Keratinocyte (primary cell): ENCODE measurements around the gene EGF. TPM values are rescaled to one million over a fixed set of nuclear protein-coding genes. Genes with fewer than 3 reads are reported as not detected.

Source experiments
- DNase-seq: peaks from one replicate; pipeline ENCODE4 v3.0.0-alpha.2; 2011; ENCODE audit warnings: low read depth, missing footprints, low spot score
- FAIRE-seq: peaks from 2 replicates; lab custom pipeline; 2011; peaks lifted over from hg19 to GRCh38; lab: Jason Lieb, UNC
- H2AFZ ChIP-seq: 2 replicates; pipeline ENCODE4 v1.6.0; 2012; ENCODE audit warnings: low read length, control low read depth, inconsistent platforms; ENCODE audit not compliant: control insufficient read depth
- H3K27ac ChIP-seq: 2 replicates; pipeline ENCODE4 v1.5.1; 2011; ENCODE audit warnings: low read length; ENCODE audit not compliant: control insufficient read depth, insufficient read depth
- H3K27me3 ChIP-seq: 3 replicates; pipeline ENCODE4 v1.6.0; 2011; ENCODE audit warnings: low read length; ENCODE audit not compliant: control insufficient read depth, insufficient read depth; ENCODE audit errors: extremely low read depth
- H3K36me3 ChIP-seq, 2 experiments: 2 replicates in 1 of 2; 3 replicates in 1 of 2; pipeline ENCODE4 v1.5.1; 2011; ENCODE audit warnings: low read length in 2 of 2, mild to moderate bottlenecking in 1 of 2; ENCODE audit not compliant: control insufficient read depth in 2 of 2, insufficient read depth in 2 of 2; ENCODE audit errors: extremely low read depth in 1 of 2
- H3K4me1 ChIP-seq: 3 replicates; pipeline ENCODE4 v1.5.1; 2011; ENCODE audit warnings: low read length; ENCODE audit not compliant: control insufficient read depth, insufficient read depth; ENCODE audit errors: extremely low read depth
- H3K4me2 ChIP-seq: 3 replicates; pipeline ENCODE4 v1.6.0; 2011; ENCODE audit warnings: low read depth, low read length; ENCODE audit not compliant: control insufficient read depth, insufficient read depth; ENCODE audit errors: extremely low read depth
- H3K4me3 ChIP-seq, 3 experiments: fragments of 200-600 bp in 1 of 3; sonication (generic) in 1 of 3; 2 replicates in 2 of 3; 3 replicates in 1 of 3; pipeline ENCODE4 v1.5.1; 2011 to 2016; ENCODE audit warnings: low read length in 3 of 3, mild to moderate bottlenecking in 3 of 3, control low read depth in 2 of 3, inconsistent platforms in 1 of 3, low read depth in 1 of 3, mixed read lengths in 1 of 3, mixed run types in 1 of 3, moderate library complexity in 1 of 3; ENCODE audit not compliant: control insufficient read depth in 2 of 3, insufficient read depth in 2 of 3; ENCODE audit errors: extremely low read depth in 1 of 3
- H3K79me2 ChIP-seq: 2 replicates; pipeline ENCODE4 v1.6.0; 2012; ENCODE audit warnings: low read length; ENCODE audit not compliant: control insufficient read depth, insufficient read depth
- H3K9ac ChIP-seq: 3 replicates; pipeline ENCODE4 v1.6.0; 2011; ENCODE audit warnings: low read length; ENCODE audit not compliant: control insufficient read depth, insufficient read depth; ENCODE audit errors: extremely low read depth
- H3K9me1 ChIP-seq: 3 replicates; pipeline ENCODE4 v1.6.0; 2011; ENCODE audit warnings: low read length; ENCODE audit not compliant: control insufficient read depth, insufficient read depth; ENCODE audit errors: extremely low read depth
- H3K9me3 ChIP-seq: 2 replicates; pipeline ENCODE4 v1.5.1; 2012; ENCODE audit warnings: low read depth, low read length; ENCODE audit not compliant: control insufficient read depth
- H4K20me1 ChIP-seq: 3 replicates; pipeline ENCODE4 v1.6.0; 2011; ENCODE audit warnings: low read length; ENCODE audit not compliant: control insufficient read depth, insufficient read depth; ENCODE audit errors: extremely low read depth
- CTCF ChIP-seq, 3 experiments: IDR thresholded peaks in 1 of 3; conservative IDR thresholded peaks in 1 of 3; optimal IDR thresholded peaks in 1 of 3; 2 replicates in 2 of 3; 3 replicates in 1 of 3; pipeline versions ENCODE3 to v1.5.1; 2011; ENCODE audit warnings: low read length in 3 of 3, mild to moderate bottlenecking in 3 of 3, moderate library complexity in 2 of 3, control low read depth in 1 of 3, inconsistent platforms in 1 of 3; ENCODE audit not compliant: insufficient read depth in 2 of 3; ENCODE audit errors: extremely low read depth in 1 of 3
- EZH2 ChIP-seq: IDR thresholded peaks from one replicate; pipeline ENCODE4 v1.6.1; 2012; ENCODE audit warnings: inconsistent platforms, mild to moderate bottlenecking, low read length, moderate library complexity
- dilution Hi-C: fragments of 300-500 bp; cut with MboI; formaldehyde crosslinking; loops from one replicate; pipeline ENCODE4 v1.7.0; 2020; ENCODE audit warnings: low sequenced_read_pairs; ENCODE audit not compliant: extremely low pct_ligation_motif_present
- polyA plus RNA-seq, 5 experiments: library from polyadenylated mRNA; depleted of rRNA in 3 of 5; stranded (reverse) in 3 of 5; stranded (forward) in 1 of 5; unstranded in 1 of 5; fragments of >200 nt; gene quantifications; 1 replicate in 1 of 5; 2 replicates in 3 of 5; 3 replicates in 1 of 5; pipeline versions ENCODE4 v1.2.1 to v1.2.3, GENCODE V29; 2011 to 2012; ENCODE audit warnings: missing spikeins in 2 of 5, low read depth in 1 of 5, low replicate concordance in 1 of 5

EGF gene
- polyA plus RNA-seq, 1 donor (not counting 4 experiments of a cell fraction or from before 2014, with no cell fraction given) = 1.3 TPM

GRCh38 chr4:109915385-109916026 lies 2.8 kb downstream of the EGF start:
- Histone ChIP-seq H2AFZ (no peak overlapping the region), H3K4me3 (no peak overlapping the region), H3K27ac (no peak overlapping the region), H4K20me1 (no peaks in the 10 kb centered on the region), H3K36me3 (no peaks in the 10 kb centered on the region), H3K9ac (no peak overlapping the region), H3K4me1 (no peaks in the 10 kb centered on the region), H3K4me2 (no peak overlapping the region), H3K9me1 (no peaks in the 10 kb centered on the region), H3K79me2 (no peaks in the 10 kb centered on the region), H3K27me3 (no peaks in the 10 kb centered on the region), H3K9me3 (no peaks in the 10 kb centered on the region)
- no peak for DNase-seq
- no peak for TF ChIP-seq CTCF (optimal IDR thresholded peaks at IDR 0.05 in 1 of 3, IDR thresholded peaks at IDR 0.05 in 1 of 3, conservative IDR thresholded peaks at IDR 0.05 in 1 of 3; ENCODE audit: extremely low read depth in 1 of 3, insufficient read depth in 2 of 3, low read length in 3 of 3)
- no peak for TF ChIP-seq EZH2
- FAIRE-seq = no peak
- dilution Hi-C loops = no loop called here

- H3K4me1 ChIP-seq = no peaks in the 10 kb centered on the region
- no peaks in the 10 kb centered on the region for H3K79me2 ChIP-seq
- no peak overlapping the region for H3K27ac ChIP-seq
- H3K27me3 ChIP-seq = no peaks in the 10 kb centered on the region
- no peaks in the 10 kb centered on the region for H4K20me1 ChIP-seq
- no peak overlapping the region for H3K4me3 ChIP-seq
- dilution Hi-C loops = no loop called here
- TF ChIP-seq EZH2 (no peak), CTCF (optimal IDR thresholded peaks at IDR 0.05 in 1 of 3, IDR thresholded peaks at IDR 0.05 in 1 of 3, conservative IDR thresholded peaks at IDR 0.05 in 1 of 3; ENCODE audit: extremely low read depth in 1 of 3, insufficient read depth in 2 of 3, low read length in 3 of 3) (no peak)
- no peak overlapping the region for H3K4me2 ChIP-seq
- no peak overlapping the region for H2AFZ ChIP-seq
- no peak for DNase-seq
- H3K9me3 ChIP-seq = no peaks in the 10 kb centered on the region
- no peaks in the 10 kb centered on the region for H3K36me3 ChIP-seq
- no peak for FAIRE-seq
- no peak overlapping the region for H3K9ac ChIP-seq
- no peaks in the 10 kb centered on the region for H3K9me1 ChIP-seq
Measured at GRCh38 chr4:109916027-109916409, 3.3 kb downstream of the EGF start.
